ENCODE measurements around the gene TRIM39. TPM values are rescaled to one million over a fixed set of nuclear protein-coding genes. Genes with fewer than 3 reads are reported as not detected.

The TRIM39 gene
- total and polyA plus RNA-seq, 9 of the 15 experiments (the other 6 are each of a cell fraction or from before 2014, with no cell fraction given), result 5.6 to 17.7 (median 12.8) TPM

- no peak for TF ChIP-seq CTCFL (IDR thresholded peaks at IDR 0.05; ENCODE audit: borderline replicate concordance, insufficient read depth, low read depth, low read length, poor library complexity, severe bottlenecking)
- no peak for TF ChIP-seq TFAM (CRISPR knock-in tag; conservative IDR thresholded peaks at IDR 0.05)
- no peak for TF ChIP-seq ZNF778 (CRISPR knock-in tag; IDR thresholded peaks at IDR 0.05)
- TF ChIP-seq ZNF77 (CRISPR knock-in tag; IDR thresholded peaks at IDR 0.05), result no peak
- TF ChIP-seq ATF3 (IDR thresholded peaks at IDR 0.05), result 0 out of 2 replicates have a peak, but pooled peaks have one; percentile 37
- TF ChIP-seq ATF3 (CRISPR knock-in tag; conservative IDR thresholded peaks at IDR 0.05), result no peak
- TF ChIP-seq POLR2AphosphoS2 (IDR thresholded peaks at IDR 0.05; ENCODE audit: low read length), result 0 out of 2 replicates have a peak, but pooled peaks have one; percentile 4
- no peak for TF ChIP-seq E4F1 (CRISPR knock-in tag; IDR thresholded peaks at IDR 0.05; ENCODE audit: borderline replicate concordance)
- TF ChIP-seq HMBOX1 (IDR thresholded peaks at IDR 0.05), result peak; percentile 41; the same call in 1 of the 2 replicates
- TF ChIP-seq TBL1XR1 (IDR thresholded peaks at IDR 0.05; ENCODE audit: low read length in 2 of 2), result no peak
- no peak; the same call in 1 of the 2 replicates for TF ChIP-seq HDAC2 (IDR thresholded peaks at IDR 0.05)
- no peak; the same call in 1 of the 2 replicates for TF ChIP-seq CREB1 (IDR thresholded peaks at IDR 0.05)
- TF ChIP-seq CREB1 (CRISPR knock-in tag; IDR thresholded peaks at IDR 0.05), result no peak
- 0 out of 2 replicates have a peak, but pooled peaks have one; percentile 0 for TF ChIP-seq JUND (IDR thresholded peaks at IDR 0.05; ENCODE audit: borderline replicate concordance, low read depth, low read length)
- TF ChIP-seq JUND (tag; IDR thresholded peaks at IDR 0.05; ENCODE audit: borderline replicate concordance, low read depth, low read length), result no peak
- no peak for TF ChIP-seq CHD1 (IDR thresholded peaks at IDR 0.05; ENCODE audit: low read length)
- peak; percentile 26; the same call in 1 of the 2 replicates for TF ChIP-seq MYNN (IDR thresholded peaks at IDR 0.05)
- TF ChIP-seq MYNN (CRISPR knock-in tag; IDR thresholded peaks at IDR 0.05), result no peak
- no peak for TF ChIP-seq CSDE1 (IDR thresholded peaks at IDR 0.05)
- no peak for TF ChIP-seq ZNF512 (tag; IDR thresholded peaks at IDR 0.05)
Measured at GRCh38 chr6:30327232-30327746, 562 bp downstream of the TRIM39 start (continued).
